HG02610 (cell line): ENCODE results near the gene DBT.
"Not testable (repeated sequence)": the region's sequence is repeated elsewhere in the genome, so short reads cannot be mapped to it uniquely, and the experiment has no call there.

Source experiments
- ATAC-seq: cut with Tn5 transposase; IDR thresholded peaks from one replicate; pipeline ENCODE4 v1.9.1; 2021; ENCODE audit warnings: mild to moderate bottlenecking, moderate library complexity; ENCODE audit not compliant: unreplicated experiment

Gene DBT

DNA sequence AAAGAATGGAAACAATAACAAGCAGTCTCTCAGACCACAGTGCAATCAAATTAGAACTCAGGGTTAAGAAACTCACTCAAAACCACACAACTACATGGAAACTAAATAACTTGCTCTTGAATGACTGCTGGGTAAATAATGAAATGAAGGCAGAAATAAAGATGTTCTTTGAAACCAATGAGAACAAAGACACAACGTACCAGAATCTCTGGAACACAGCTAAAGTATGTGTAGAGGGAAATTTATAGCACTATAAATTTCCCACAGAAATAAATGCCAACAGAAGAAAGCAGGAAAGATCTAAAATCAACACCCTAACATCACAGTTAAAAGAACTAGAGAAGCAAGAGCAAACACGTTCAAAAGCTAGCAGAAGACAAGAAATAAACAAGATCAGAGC lies 46.9 kb downstream of the DBT start:
- ATAC-seq, result not testable (repeated sequence)

DNA sequence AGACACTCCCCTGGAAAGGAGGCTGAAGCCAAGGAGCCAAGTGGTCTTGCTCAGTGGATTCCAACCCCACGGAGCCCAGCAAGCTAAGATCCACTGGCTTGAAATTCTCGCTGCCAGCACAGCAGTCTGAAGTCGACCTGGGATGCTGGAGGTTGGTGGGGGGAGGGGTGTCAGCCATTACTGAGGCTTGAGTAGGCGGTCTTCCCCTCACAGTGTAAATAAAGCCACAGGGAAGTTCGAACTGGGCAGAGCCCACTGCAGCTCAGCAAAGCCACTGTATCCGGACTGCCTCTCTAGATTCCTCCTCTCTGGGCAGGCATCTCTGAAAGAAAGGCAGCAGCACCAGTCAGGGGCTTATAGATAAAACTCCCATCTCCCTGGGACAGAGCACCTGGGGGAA lies 49.6 kb downstream of the DBT start:
- not testable (repeated sequence) for ATAC-seq

GRCh38 chr1:100198596-100198995 lies 51.0 kb downstream of the DBT start:
- no peak for ATAC-seq

DNA sequence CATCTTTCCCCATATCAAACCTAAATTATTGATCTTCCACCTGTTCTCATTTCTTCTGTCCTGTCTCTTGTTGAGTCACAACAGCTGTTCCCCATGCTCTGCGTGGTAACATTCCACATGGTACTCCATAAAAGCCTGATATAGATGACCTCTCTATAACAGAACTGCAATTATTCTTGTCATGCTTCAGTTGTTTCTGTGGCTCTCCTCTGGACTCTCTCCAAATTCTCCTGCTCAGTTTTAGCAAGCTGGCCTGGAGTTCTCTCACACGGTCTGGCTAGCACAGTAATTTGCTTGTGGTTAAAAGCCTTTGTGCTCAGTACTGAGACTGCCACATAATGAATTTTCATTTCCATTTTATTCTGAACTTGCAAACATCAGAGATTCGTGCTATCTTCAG lies 61.0 kb downstream of the DBT start:
- peak; percentile 50 for ATAC-seq

- no peak for ATAC-seq
These were observed 61.7 kb downstream of the DBT start for GRCh38 chr1:100187912-100188311.

GRCh38 chr1:100184536-100184935 lies 65.1 kb downstream of the DBT start:
- peak; percentile 84 for ATAC-seq

GRCh38 chr1:100183370-100183769 lies 66.3 kb downstream of the DBT start:
- ATAC-seq, result no peak

DNA sequence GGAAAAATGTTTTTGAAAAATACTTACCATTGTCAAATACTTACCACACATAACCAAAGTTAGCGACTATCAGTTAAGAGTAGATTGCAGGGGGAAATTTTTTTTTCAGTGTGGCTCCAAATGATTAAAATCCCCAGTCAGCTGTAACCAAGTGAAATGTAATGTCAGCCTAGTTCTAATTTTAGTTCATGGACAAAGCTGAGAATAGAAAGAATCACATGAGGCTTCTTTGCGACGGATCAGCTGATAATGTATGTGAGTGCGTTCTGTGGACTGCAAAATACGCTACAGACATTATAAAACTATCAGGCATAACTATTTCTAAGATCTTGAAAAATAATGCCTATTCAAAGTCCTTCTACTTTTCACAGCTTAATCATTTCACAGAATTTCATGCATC lies 71.5 kb downstream of the DBT start, which contains the start of gene LRRC39:
TSS of gene LRRC39 (minus strand) at position 166 of the 400 bp plus-strand sequence. CDS start 9,740 bp downstream, outside the sequence.
- no peak for ATAC-seq

- no peak for ATAC-seq
These were observed 72.2 kb downstream of the DBT start for GRCh38 chr1:100177295-100178041.

- no peak for ATAC-seq
These were observed 81.6 kb downstream of the DBT start for GRCh38 chr1:100168051-100168450.

GRCh38 chr1:100164702-100165101 lies 84.9 kb downstream of the DBT start:
- no peak for ATAC-seq

GRCh38 chr1:100164216-100164615 lies 85.4 kb downstream of the DBT start:
- no peak for ATAC-seq

GRCh38 chr1:100162881-100163280 lies 86.8 kb downstream of the DBT start:
- ATAC-seq, result no peak

- ATAC-seq, result peak; percentile 89
These were observed 97.4 kb downstream of the DBT start for GRCh38 chr1:100152271-100152670.

GRCh38 chr1:100151679-100152078 lies 98.0 kb downstream of the DBT start:
- ATAC-seq, result peak; percentile 25

GRCh38 chr1:100147875-100148274 lies 101.8 kb downstream of the DBT start:
- ATAC-seq, result no peak

- no peak for ATAC-seq
These were observed 102.7 kb downstream of the DBT start for GRCh38 chr1:100146958-100147357.

- ATAC-seq, result no peak
These were observed 104.5 kb downstream of the DBT start for GRCh38 chr1:100145116-100145515.

- no peak for ATAC-seq
These were observed 107.3 kb downstream of the DBT start for GRCh38 chr1:100142343-100142742.

GRCh38 chr1:100141192-100141591 lies 108.4 kb downstream of the DBT start:
- no peak for ATAC-seq

- no peak for ATAC-seq
These were observed 112.0 kb downstream of the DBT start for GRCh38 chr1:100137602-100138001.
